CD8-positive, alpha-beta memory T cell (primary cell): ENCODE results near the gene CSNK1D. TPM values are rescaled to one million over a fixed set of nuclear protein-coding genes. Genes with fewer than 3 reads are reported as not detected.

ENCODE experiments used
- CTCF ChIA-PET: fragments of 350-600 bp; sonication (Branson Sonifier 250); formaldehyde crosslinking; loops from one replicate; lab custom pipeline; 2021; ENCODE audit warnings: antibody characterized with exemption; lab: Charles Lee
- POLR2A ChIA-PET: fragments of 350-600 bp; sonication (Branson Sonifier 250); formaldehyde crosslinking; loops from one replicate; lab custom pipeline; 2021; ENCODE audit warnings: antibody characterized with exemption; lab: Charles Lee
- DNase-seq, 5 donors: peaks; one replicate each; pipeline versions ENCODE4 v3.0.0 to v3.0.0-alpha.2; 2020 to 2022; ENCODE audit warnings: mixed read lengths in 1 of 5
- H3K27ac ChIP-seq: one replicate; pipeline ENCODE4 v1.7.0; 2013; ENCODE audit warnings: low read depth, mild to moderate bottlenecking, low read length, moderate library complexity
- H3K27me3 ChIP-seq: 2 replicates; pipeline ENCODE4 v1.7.0; 2013; ENCODE audit warnings: low read length, mild to moderate bottlenecking; ENCODE audit not compliant: insufficient read depth, poor library complexity, severe bottlenecking
- H3K36me3 ChIP-seq: 2 replicates; pipeline ENCODE4 v1.7.0; 2013; ENCODE audit warnings: mild to moderate bottlenecking, low read length, moderate library complexity; ENCODE audit not compliant: insufficient read depth
- H3K4me1 ChIP-seq: 2 replicates; pipeline ENCODE4 v1.7.0; 2013; ENCODE audit warnings: mild to moderate bottlenecking, low read length, moderate library complexity; ENCODE audit not compliant: insufficient read depth
- H3K4me3 ChIP-seq: 2 replicates; pipeline ENCODE4 v1.7.0; 2013; ENCODE audit warnings: mild to moderate bottlenecking, low read length
- H3K9me3 ChIP-seq: 2 replicates; pipeline ENCODE4 v1.7.0; 2013; ENCODE audit warnings: mild to moderate bottlenecking, low read length
- H3K27ac Mint-ChIP-seq, 8 donors: one replicate each; pipeline ENCODE4 v1.8.0; 2020 to 2021; ENCODE audit warnings: mixed read lengths in 8 of 8, mild to moderate bottlenecking in 6 of 8, inconsistent platforms in 3 of 8, moderate library complexity in 3 of 8
- H3K27me3 Mint-ChIP-seq, 2 donors: one replicate each; pipeline ENCODE4 v1.8.0; 2020 to 2021; ENCODE audit warnings: mixed read lengths in 2 of 2, mild to moderate bottlenecking in 1 of 2, moderate library complexity in 1 of 2
- H3K36me3 Mint-ChIP-seq, 3 donors: one replicate each; pipeline ENCODE4 v1.8.0; 2020 to 2021; ENCODE audit warnings: mixed read lengths in 3 of 3, inconsistent platforms in 1 of 3, mild to moderate bottlenecking in 1 of 3
- H3K4me1 Mint-ChIP-seq, 3 donors: one replicate each; pipeline ENCODE4 v1.8.0; 2020 to 2021; ENCODE audit warnings: mixed read lengths in 3 of 3, inconsistent platforms in 1 of 3, mild to moderate bottlenecking in 1 of 3
- H3K4me3 Mint-ChIP-seq, 7 donors: one replicate each; pipeline ENCODE4 v1.8.0; 2020 to 2021; ENCODE audit warnings: mixed read lengths in 7 of 7, mild to moderate bottlenecking in 6 of 7, moderate library complexity in 4 of 7, inconsistent platforms in 2 of 7
- H3K9me3 Mint-ChIP-seq, 5 donors: one replicate each; pipeline ENCODE4 v1.8.0; 2020 to 2022; ENCODE audit warnings: mixed read lengths in 5 of 5, mild to moderate bottlenecking in 3 of 5, moderate library complexity in 2 of 5, inconsistent platforms in 1 of 5
- polyA plus RNA-seq: library from polyadenylated mRNA; unstranded; fragments of 300-500 nt; fragmentation: Illumina TruSeq; gene quantifications from one replicate; pipeline ENCODE4 v1.2.3, GENCODE V29; 2021
- total RNA-seq, 2 experiments: library from RNA; stranded (reverse); gene quantifications; one replicate each; pipeline ENCODE4 v1.2.3, GENCODE V29; 2021

The CSNK1D gene
- total and polyA plus RNA-seq, 3 experiments from 2014 or later, result 74.6 to 141 (median 129) TPM

GRCh38 chr17:82274134-82275020 is 877 bp upstream of the CSNK1D start:
- Mint-ChIP-seq H3K36me3 (peaks cover 6 to 33% (median 8%) of the 10 kb centered on the region in 3 donors), H3K4me1 (peaks cover 30 to 32% (median 32%) of the 10 kb centered on the region in 3 donors), H3K27ac (peak overlapping the region in 7 of 8 donors; percentile 29 to 98 (median 75)), H3K9me3 (no peaks in the 10 kb centered on the region), H3K4me3 (peak overlapping the region in 6 of 7 donors; percentile 44 to 98 (median 91)), H3K27me3 (peaks cover 0 to 1% of the 10 kb centered on the region in 2 donors)
- no peaks in the 10 kb centered on the region for H3K27me3 ChIP-seq
- peak overlapping the region; percentile 55 for H3K4me3 ChIP-seq
- peak overlapping the region; percentile 76 for H3K27ac ChIP-seq
- POLR2A ChIA-PET, result interaction anchor here (0.6 to 1.4 kb wide), 7 partner anchors 9 to 252 kb away, joined by 3 to 7 read pairs (median 3); partner anchors contain the start of gene CENPX
- DNase-seq, result no peak
- H3K4me1 ChIP-seq, result peaks cover 37% of the 10 kb centered on the region
- no peaks in the 10 kb centered on the region for H3K9me3 ChIP-seq
- CTCF ChIA-PET, result interaction anchor here (0.9 to 1.4 kb wide), 3 partner anchors 18 to 38 kb away, joined by 3 to 4 read pairs (median 3); no protein-coding TSS in a partner anchor
- H3K36me3 ChIP-seq, result peaks cover 12% of the 10 kb centered on the region

GRCh38 chr17:82272495-82273326 is 789 bp downstream of the CSNK1D start:
- Mint-ChIP-seq H3K9me3 (no peaks in the 10 kb centered on the region), H3K4me3 (peak overlapping the region; percentile 85 to 98 (median 95)), H3K4me1 (peaks cover 47 to 49% (median 47%) of the 10 kb centered on the region in 3 donors), H3K27me3 (peaks cover 0 to 1% of the 10 kb centered on the region in 2 donors), H3K36me3 (peaks cover 6 to 48% (median 8%) of the 10 kb centered on the region in 3 donors), H3K27ac (peak overlapping the region; percentile 90 to 99 (median 98))
- Histone ChIP-seq H3K4me3 (peak overlapping the region; percentile 68), H3K27ac (peak overlapping the region; percentile 76), H3K4me1 (peaks cover 53% of the 10 kb centered on the region), H3K27me3 (no peaks in the 10 kb centered on the region), H3K9me3 (no peaks in the 10 kb centered on the region), H3K36me3 (peaks cover 20% of the 10 kb centered on the region)
- CTCF ChIA-PET, result interaction anchor here (1.0 to 1.3 kb wide), 2 partner anchors 25 to 45 kb away, joined by 3 read pairs; partner anchors contain the start of gene CD7
- DNase-seq, result peak; percentile 23 to 61 (median 37)
- POLR2A ChIA-PET, result interaction anchor here (0.6 to 1.4 kb wide), 5 partner anchors 26 to 250 kb away, joined by 3 to 7 read pairs (median 4); partner anchors contain the start of gene CENPX

- no peaks in the 10 kb centered on the region for H3K9me3 Mint-ChIP-seq
- DNase-seq, result no peak
- H3K27me3 ChIP-seq, result no peaks in the 10 kb centered on the region
- H3K36me3 Mint-ChIP-seq, result peaks cover 7 to 59% (median 8%) of the 10 kb centered on the region in 3 donors
- peak overlapping the region; percentile 68 for H3K27ac ChIP-seq
- peak overlapping the region; percentile 68 for H3K4me3 ChIP-seq
- peak overlapping the region; percentile 34 to 99 (median 94) for H3K27ac Mint-ChIP-seq
- peaks cover 24% of the 10 kb centered on the region for H3K36me3 ChIP-seq
- H3K4me3 Mint-ChIP-seq, result peak overlapping the region; percentile 85 to 98 (median 95)
- ChIA-PET POLR2A (interaction anchor here (0.7 kb wide), 1 partner anchor 14 kb away, joined by 5 read pairs; no protein-coding TSS in a partner anchor), CTCF (interaction anchor here (1.0 kb wide), 1 partner anchor 27 kb away, joined by 5 read pairs; no protein-coding TSS in a partner anchor)
- H3K4me1 ChIP-seq, result peaks cover 60% of the 10 kb centered on the region
- no peaks in the 10 kb centered on the region for H3K9me3 ChIP-seq
- peaks cover 56 to 60% (median 58%) of the 10 kb centered on the region in 3 donors for H3K4me1 Mint-ChIP-seq
- H3K27me3 Mint-ChIP-seq, result peaks cover 0 to 1% of the 10 kb centered on the region in 2 donors
Observed at GRCh38 chr17:82271401-82271800, 2.1 kb downstream of the CSNK1D start.

GRCh38 chr17:82270651-82271050 is 2.8 kb downstream of the CSNK1D start:
- Mint-ChIP-seq H3K27ac (peak overlapping the region; percentile 70 to 99 (median 89)), H3K27me3 (peaks cover 0 to 1% of the 10 kb centered on the region in 2 donors), H3K9me3 (no peaks in the 10 kb centered on the region), H3K4me1 (peaks cover 62 to 67% (median 63%) of the 10 kb centered on the region in 3 donors), H3K4me3 (peak overlapping the region; percentile 45 to 98 (median 81)), H3K36me3 (peaks cover 8 to 66% (median 12%) of the 10 kb centered on the region in 3 donors)
- Histone ChIP-seq H3K9me3 (no peaks in the 10 kb centered on the region), H3K4me3 (no peak overlapping the region), H3K36me3 (peaks cover 32% of the 10 kb centered on the region), H3K27me3 (no peaks in the 10 kb centered on the region), H3K27ac (no peak overlapping the region), H3K4me1 (peaks cover 60% of the 10 kb centered on the region)
- POLR2A ChIA-PET, result no interaction called here
- no peak for DNase-seq
- CTCF ChIA-PET, result interaction anchor here (1.0 to 1.4 kb wide), 2 partner anchors 28 to 34 kb away, joined by 3 to 5 read pairs; no protein-coding TSS in a partner anchor

GRCh38 chr17:82269882-82270500 is 3.5 kb downstream of the CSNK1D start:
- peaks cover 62 to 70% (median 63%) of the 10 kb centered on the region in 3 donors for H3K4me1 Mint-ChIP-seq
- ChIA-PET POLR2A (no interaction called here), CTCF (interaction anchor here (1.4 kb wide), 1 partner anchor 34 kb away, joined by 3 read pairs; no protein-coding TSS in a partner anchor)
- Histone ChIP-seq H3K27ac (no peak overlapping the region), H3K4me3 (no peak overlapping the region), H3K4me1 (peaks cover 60% of the 10 kb centered on the region), H3K27me3 (no peaks in the 10 kb centered on the region), H3K36me3 (peaks cover 38% of the 10 kb centered on the region), H3K9me3 (no peaks in the 10 kb centered on the region)
- peak overlapping the region; percentile 70 to 99 (median 89) for H3K27ac Mint-ChIP-seq
- H3K9me3 Mint-ChIP-seq, result no peaks in the 10 kb centered on the region
- peaks cover 8 to 71% (median 12%) of the 10 kb centered on the region in 3 donors for H3K36me3 Mint-ChIP-seq
- peak in 1 of 5 donors; percentile 52 for DNase-seq
- H3K4me3 Mint-ChIP-seq, result peak overlapping the region; percentile 45 to 98 (median 81)
- H3K27me3 Mint-ChIP-seq, result peaks cover 0 to 1% of the 10 kb centered on the region in 2 donors

GRCh38 chr17:82269138-82269881 is 4.2 kb downstream of the CSNK1D start:
- ChIA-PET POLR2A (interaction anchor here (0.6 kb wide), 1 partner anchor 27 kb away, joined by 3 read pairs; no protein-coding TSS in a partner anchor), CTCF (interaction anchor here (0.6 kb wide), 1 partner anchor 233 kb away, joined by 3 read pairs; no protein-coding TSS in a partner anchor)
- Mint-ChIP-seq H3K4me3 (peak overlapping the region in 6 of 7 donors; percentile 41 to 81 (median 68)), H3K9me3 (no peaks in the 10 kb centered on the region), H3K27me3 (peaks cover 0 to 1% of the 10 kb centered on the region in 2 donors), H3K4me1 (peaks cover 62 to 72% (median 63%) of the 10 kb centered on the region in 3 donors), H3K36me3 (peaks cover 8 to 78% (median 12%) of the 10 kb centered on the region in 3 donors), H3K27ac (peak overlapping the region; percentile 48 to 99 (median 89))
- H3K4me3 ChIP-seq, result no peak overlapping the region
- H3K27ac ChIP-seq, result no peak overlapping the region
- H3K27me3 ChIP-seq, result no peaks in the 10 kb centered on the region
- no peak for DNase-seq
- H3K36me3 ChIP-seq, result peaks cover 41% of the 10 kb centered on the region
- H3K9me3 ChIP-seq, result no peaks in the 10 kb centered on the region
- peaks cover 60% of the 10 kb centered on the region for H3K4me1 ChIP-seq
